ENCODE data around the gene STAG1. TPM values are rescaled to one million over a fixed set of nuclear protein-coding genes. Genes with fewer than 3 reads are reported as not detected.

STAG1 gene
- total and polyA plus RNA-seq, 2 of the 13 experiments (the other 11 are each of a cell fraction or from before 2014, with no cell fraction given), result 6.2 to 25.9 TPM

DNA sequence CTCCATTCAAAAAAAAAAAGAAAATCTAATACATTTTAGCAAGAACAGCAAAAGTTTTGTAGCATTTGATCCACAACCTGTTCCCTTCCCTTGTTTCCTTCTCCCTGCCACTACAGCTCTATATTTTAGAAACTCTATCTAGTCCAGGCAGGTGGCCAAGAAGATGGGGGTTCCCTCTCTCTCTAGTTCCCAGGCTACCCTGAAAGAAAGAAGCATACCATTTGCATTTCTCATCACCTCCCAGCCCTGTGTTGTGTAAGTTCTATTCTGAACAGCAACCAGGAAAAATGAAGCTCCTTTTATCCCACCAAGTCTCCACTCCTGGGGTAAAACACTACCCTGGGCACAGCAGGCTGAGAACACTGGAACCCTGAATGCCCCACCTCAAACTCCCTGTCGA is 402.0 kb downstream of the STAG1 start (continued):
- no peak for TF ChIP-seq ATF7-NPFF (CRISPR knock-in tag; IDR thresholded peaks at IDR 0.05; ENCODE audit: low read depth)
- TF ChIP-seq MIER2 (CRISPR knock-in tag; IDR thresholded peaks at IDR 0.05), result no peak

DNA sequence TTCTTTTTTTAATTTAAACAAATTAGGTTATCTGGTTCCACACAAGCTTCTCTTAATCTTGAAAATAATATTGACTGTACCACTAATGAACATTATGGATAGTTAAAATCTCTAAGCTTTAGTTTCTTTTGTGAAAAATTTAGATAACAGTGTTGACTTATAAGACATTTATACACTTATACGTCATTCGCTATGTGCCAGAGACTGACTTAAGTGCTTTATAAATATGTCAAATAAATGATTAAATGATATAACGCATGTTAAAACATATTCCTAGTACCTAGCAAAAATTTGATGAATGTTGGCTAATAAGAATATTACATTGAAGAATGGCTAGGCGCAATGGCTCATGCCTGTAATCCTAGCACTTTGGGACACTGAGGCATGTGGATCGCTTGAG is 405.7 kb downstream of the STAG1 start:
- Histone ChIP-seq H3K27ac (ENCODE audit: extremely low read length, insufficient read depth, low read length) (no peak overlapping the region), H4K20me1 (ENCODE audit: insufficient read depth, low read length) (no peaks in the 10 kb centered on the region), H2AFZ (ENCODE audit: low read length) (no peak overlapping the region), H3K4me3 (replicated peaks in 1 of 3; ENCODE audit: insufficient read depth in 1 of 3, low read depth in 2 of 3, low read length in 3 of 3) (no peak overlapping the region), H3K79me2 (ENCODE audit: insufficient read depth, low read length) (no peaks in the 10 kb centered on the region), H3K4me1 (ENCODE audit: insufficient read depth, low read length) (0 out of 2 replicates have a peak, but pooled peaks cover 5% of the 10 kb centered on the region), H3K9ac (ENCODE audit: insufficient read depth, low read depth, low read length) (no peak overlapping the region), H3K4me2 (ENCODE audit: low read depth, low read length) (no peak overlapping the region), H3K36me3 (replicated peaks in 1 of 2; ENCODE audit: control insufficient read depth in 1 of 2, insufficient read depth in 2 of 2, low read length in 2 of 2) (peaks cover 6 to 18% of the 10 kb centered on the region in 2 experiments; a peak in 4 of 5 replicates), H3K9me3 (ENCODE audit: low read length) (no peaks in the 10 kb centered on the region), H3K27me3 (ENCODE audit: control insufficient read depth in 1 of 2, insufficient read depth in 2 of 2, low read length in 2 of 2) (no peaks in the 10 kb centered on the region)
- ATAC-seq (no peak), FAIRE-seq (no peak), DNase-seq (ENCODE audit: low spot score) (no peak)
- CTCF ChIA-PET (ENCODE audit: low intra/inter-chr PET ratio, low total read pairs), result no interaction called here
- TF ChIP-seq ZNF331 (CRISPR knock-in tag; IDR thresholded peaks at IDR 0.05), result no peak
- TF ChIP-seq GABPA (IDR thresholded peaks at IDR 0.05; ENCODE audit: low read depth, low read length), result no peak
- no peak for TF ChIP-seq GABPA (CRISPR knock-in tag; IDR thresholded peaks at IDR 0.05; ENCODE audit: low read depth)
- TF ChIP-seq ZNF569 (CRISPR knock-in tag; IDR thresholded peaks at IDR 0.05; ENCODE audit: borderline replicate concordance), result no peak
- no peak for TF ChIP-seq KMT2B (CRISPR knock-in tag; IDR thresholded peaks at IDR 0.05)
- intact Hi-C loops (cut with micrococcal nuclease; ENCODE audit: unreplicated experiment) (no loop called here), in situ Hi-C loops (cut with HindIII; ENCODE audit: extremely low pct_ligation_motif_present, low pct_unique_long_range_greater_than_20kb) (no loop called here)
- no TSS peak for BruUV-seq (replicated peaks)
- POLR2A ChIA-PET, result no interaction called here
- over 99% methylated on average over 5 of the region's 5 CpGs for WGBS (ENCODE audit: low lambda C conversion rate)

DNA sequence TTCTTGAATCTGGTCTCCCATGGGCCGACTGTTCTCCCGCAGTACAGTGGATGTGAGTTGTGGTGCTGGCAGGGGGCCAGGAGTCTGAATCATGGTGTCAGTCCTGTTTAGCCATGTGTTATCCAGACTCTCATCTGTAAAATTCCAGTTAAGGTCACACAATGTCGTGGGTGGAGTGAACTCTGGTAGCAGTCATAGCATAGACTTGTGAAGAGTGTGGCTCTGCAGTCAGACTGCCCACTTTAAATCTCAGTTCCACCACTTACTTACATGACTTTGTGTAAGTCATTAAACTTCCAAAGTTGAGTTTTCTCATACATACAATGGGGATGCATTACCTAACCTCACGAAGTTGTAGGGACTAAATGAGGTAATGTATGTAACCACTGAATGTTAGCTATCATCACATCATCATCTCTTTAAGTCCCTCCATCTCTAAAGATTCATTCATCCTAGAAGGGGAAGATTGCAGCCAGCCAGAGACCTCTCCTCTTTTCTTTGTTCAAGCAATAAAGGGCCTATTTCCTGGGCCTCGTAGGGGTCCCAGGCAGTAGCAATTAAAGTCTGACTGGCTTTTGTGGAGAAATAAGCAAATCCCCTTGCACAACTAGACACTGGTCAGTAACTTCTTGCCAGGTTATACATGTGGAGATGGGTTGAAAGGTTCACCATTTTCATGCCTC is 408.2 kb downstream of the STAG1 start:
- no peak overlapping the region for H3K9ac ChIP-seq (ENCODE audit: insufficient read depth, low read depth, low read length)
- POLR2A ChIA-PET, result no interaction called here
- in situ Hi-C loops (cut with HindIII; ENCODE audit: extremely low pct_ligation_motif_present, low pct_unique_long_range_greater_than_20kb) (no loop called here), intact Hi-C loops (cut with micrococcal nuclease; ENCODE audit: unreplicated experiment) (no loop called here)
- H3K27ac ChIP-seq (ENCODE audit: extremely low read length, insufficient read depth, low read length), result no peak overlapping the region
- H4K20me1 ChIP-seq (ENCODE audit: insufficient read depth, low read length), result no peaks in the 10 kb centered on the region
- no peaks in the 10 kb centered on the region for H3K27me3 ChIP-seq (ENCODE audit: control insufficient read depth in 1 of 2, insufficient read depth in 2 of 2, low read length in 2 of 2)
- H3K79me2 ChIP-seq (ENCODE audit: insufficient read depth, low read length), result no peaks in the 10 kb centered on the region
- TF ChIP-seq ERF (CRISPR knock-in tag; IDR thresholded peaks at IDR 0.05) (no peak), NFKB2 (CRISPR knock-in tag; IDR thresholded peaks at IDR 0.05; ENCODE audit: borderline replicate concordance) (no peak), SAP130 (CRISPR knock-in tag; IDR thresholded peaks at IDR 0.05; ENCODE audit: low read depth) (0 out of 2 replicates have a peak, but pooled peaks have one; percentile 14), NFE2L2 (IDR thresholded peaks at IDR 0.05; ENCODE audit: low read length) (no peak), ZNF790 (CRISPR knock-in tag; IDR thresholded peaks at IDR 0.05; ENCODE audit: borderline replicate concordance) (no peak), RBM22 (optimal IDR thresholded peaks at IDR 0.05; ENCODE audit: low read length) (peak; percentile 14), ATF7 (IDR thresholded peaks at IDR 0.05) (no peak), ATF7 (CRISPR knock-in tag; IDR thresholded peaks at IDR 0.05) (no peak), FOSL2 (CRISPR knock-in tag; IDR thresholded peaks at IDR 0.05) (peak; percentile 62; the same call in 1 of the 2 replicates), SSRP1 (CRISPR knock-in tag; IDR thresholded peaks at IDR 0.05) (no peak), ZNF746 (CRISPR knock-in tag; IDR thresholded peaks at IDR 0.05) (no peak), HHEX (CRISPR knock-in tag; IDR thresholded peaks at IDR 0.05) (no peak), ZNF230 (CRISPR knock-in tag; IDR thresholded peaks at IDR 0.05) (no peak), FOXO1 (CRISPR knock-in tag; IDR thresholded peaks at IDR 0.05) (no peak)
- BruUV-seq (replicated peaks), result no TSS peak
- no peaks in the 10 kb centered on the region for H3K9me3 ChIP-seq (ENCODE audit: low read length)
- CTCF ChIA-PET (ENCODE audit: low intra/inter-chr PET ratio, low total read pairs), result no interaction called here
- ATAC-seq (peak; percentile 63), DNase-seq (ENCODE audit: low spot score) (peak; percentile 57), FAIRE-seq (no peak)
- WGBS (ENCODE audit: low lambda C conversion rate), result 82% methylated on average over 5 of the region's 5 CpGs
- no peak overlapping the region for H3K4me3 ChIP-seq (replicated peaks in 1 of 3; ENCODE audit: insufficient read depth in 1 of 3, low read depth in 2 of 3, low read length in 3 of 3)
- H3K36me3 ChIP-seq (replicated peaks in 1 of 2; ENCODE audit: control insufficient read depth in 1 of 2, insufficient read depth in 2 of 2, low read length in 2 of 2), result peaks cover 3 to 14% of the 10 kb centered on the region in 2 experiments; a peak in 2 of 5 replicates
- no peak overlapping the region for H3K4me2 ChIP-seq (ENCODE audit: low read depth, low read length)
- no peak overlapping the region for H2AFZ ChIP-seq (ENCODE audit: low read length)
- H3K4me1 ChIP-seq (ENCODE audit: insufficient read depth, low read length), result 0 out of 2 replicates have a peak, but pooled peaks cover 5% of the 10 kb centered on the region

Data from HepG2 (cell line).